Mesothelial cell of epicardium (in vitro differentiated cells): ENCODE measurements around the gene DSC2. TPM values are rescaled to one million over a fixed set of nuclear protein-coding genes. Genes with fewer than 3 reads are reported as not detected.

Experiments
- DNase-seq, 2 experiments: peaks; one replicate each; pipeline ENCODE4 v3.0.0; 2021; ENCODE audit warnings: low spot score in 2 of 2; ENCODE audit not compliant: unreplicated experiment in 2 of 2
- H3K27ac Mint-ChIP-seq: 2 replicates; pipeline ENCODE4 v1.8.0; 2021; ENCODE audit warnings: mixed read lengths
- H3K27me3 Mint-ChIP-seq: 2 replicates; pipeline ENCODE4 v1.8.0; 2021; ENCODE audit warnings: low read depth, mixed read lengths
- H3K36me3 Mint-ChIP-seq: 2 replicates; pipeline ENCODE4 v1.8.0; 2021; ENCODE audit warnings: mixed read lengths
- H3K4me1 Mint-ChIP-seq: 2 replicates; pipeline ENCODE4 v1.8.0; 2021; ENCODE audit warnings: mixed read lengths
- H3K4me3 Mint-ChIP-seq: 2 replicates; pipeline ENCODE4 v1.8.0; 2021; ENCODE audit warnings: mild to moderate bottlenecking, moderate library complexity, mixed read lengths
- H3K9me3 Mint-ChIP-seq: 2 replicates; pipeline ENCODE4 v1.8.0; 2021; ENCODE audit warnings: mixed read lengths
- CTCF ChIP-seq: fragments of 200-600 bp; sonication (generic); IDR thresholded peaks from one replicate; pipeline ENCODE4 v1.5.0; 2021; ENCODE audit warnings: antibody characterized with exemption; ENCODE audit not compliant: unreplicated experiment
- total RNA-seq: library from RNA; stranded (reverse); gene quantifications from 3 replicates; pipeline ENCODE4 v1.2.1, GENCODE V29; 2021

The DSC2 gene
- total RNA-seq, 1 donor from 2014 or later = 61.3 TPM

- DNase-seq = no peak
- Mint-ChIP-seq H3K9me3 (no peaks in the 10 kb centered on the region), H3K4me1 (peaks cover 45% of the 10 kb centered on the region), H3K27me3 (no peaks in the 10 kb centered on the region), H3K27ac (peak overlapping the region; percentile 97), H3K36me3 (no peaks in the 10 kb centered on the region), H3K4me3 (peak overlapping the region; percentile 88)
- no peak for TF ChIP-seq CTCF
These were observed 720 bp upstream of the DSC2 start for GRCh38 chr18:31102941-31103340.

DNA sequence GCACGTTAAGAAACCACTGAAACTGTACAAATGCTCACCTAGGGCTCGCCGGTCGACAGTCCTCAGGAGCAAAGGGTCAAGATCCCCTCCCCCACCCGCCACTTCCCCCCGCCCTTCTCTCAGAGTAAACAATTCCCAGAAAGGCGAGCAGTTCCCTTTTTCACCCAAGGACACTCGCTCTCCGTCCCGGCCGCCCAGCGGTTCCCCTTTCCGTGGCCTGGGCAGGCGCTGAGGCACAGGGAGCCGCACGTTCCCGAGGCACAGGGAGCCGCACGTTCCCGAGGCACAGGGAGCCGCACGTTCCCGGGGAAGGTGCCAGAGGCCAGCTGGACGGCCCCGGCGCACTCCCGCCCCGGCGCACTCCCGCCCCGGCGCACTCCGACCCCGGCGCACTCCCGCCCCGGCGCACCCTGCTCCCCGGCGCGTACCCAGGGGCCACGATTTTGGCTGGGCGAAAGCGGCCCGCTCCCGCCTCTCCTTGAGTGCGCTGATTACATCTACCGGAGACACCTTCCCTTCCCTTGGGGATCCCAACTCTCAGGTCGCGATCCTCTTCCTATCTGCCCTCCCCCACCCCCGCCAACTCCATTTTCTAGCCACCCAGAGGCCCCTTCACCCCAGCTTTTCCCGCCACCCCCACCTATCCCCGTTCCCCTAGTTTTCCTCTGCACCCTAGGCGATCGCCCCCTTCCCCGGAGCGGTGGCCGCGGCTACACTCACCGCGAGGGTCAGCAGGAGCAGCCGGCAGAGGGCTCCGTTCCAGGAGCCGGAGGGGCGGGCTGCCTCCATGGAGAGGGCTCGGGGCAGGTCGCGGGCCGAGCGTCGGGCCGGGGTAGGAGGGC is 817 bp downstream of the DSC2 start:
- H3K27me3 Mint-ChIP-seq = no peaks in the 10 kb centered on the region
- peaks cover 48% of the 10 kb centered on the region for H3K4me1 Mint-ChIP-seq
- no peak for TF ChIP-seq CTCF
- peak overlapping the region; percentile 86 for H3K27ac Mint-ChIP-seq
- H3K4me3 Mint-ChIP-seq = peak overlapping the region; percentile 88
- no peaks in the 10 kb centered on the region for H3K9me3 Mint-ChIP-seq
- peak; percentile 22 to 58 for DNase-seq
- H3K36me3 Mint-ChIP-seq = no peaks in the 10 kb centered on the region

- H3K9me3 Mint-ChIP-seq = no peaks in the 10 kb centered on the region
- H3K4me1 Mint-ChIP-seq = peaks cover 50% of the 10 kb centered on the region
- DNase-seq = peak in 1 of 2 experiments; percentile 43
- H3K4me3 Mint-ChIP-seq = peak overlapping the region; percentile 88
- peak overlapping the region; percentile 86 for H3K27ac Mint-ChIP-seq
- no peaks in the 10 kb centered on the region for H3K27me3 Mint-ChIP-seq
- TF ChIP-seq CTCF = no peak
- no peaks in the 10 kb centered on the region for H3K36me3 Mint-ChIP-seq
These were observed 1.6 kb downstream of the DSC2 start for GRCh38 chr18:31100436-31101182.

- TF ChIP-seq CTCF = no peak
- Mint-ChIP-seq H3K4me3 (peak overlapping the region; percentile 88), H3K4me1 (peaks cover 49% of the 10 kb centered on the region), H3K27me3 (no peaks in the 10 kb centered on the region), H3K9me3 (no peaks in the 10 kb centered on the region), H3K27ac (peak overlapping the region; percentile 86), H3K36me3 (no peaks in the 10 kb centered on the region)
- DNase-seq = no peak
These were observed 2.6 kb downstream of the DSC2 start for GRCh38 chr18:31099450-31100230.

DNA sequence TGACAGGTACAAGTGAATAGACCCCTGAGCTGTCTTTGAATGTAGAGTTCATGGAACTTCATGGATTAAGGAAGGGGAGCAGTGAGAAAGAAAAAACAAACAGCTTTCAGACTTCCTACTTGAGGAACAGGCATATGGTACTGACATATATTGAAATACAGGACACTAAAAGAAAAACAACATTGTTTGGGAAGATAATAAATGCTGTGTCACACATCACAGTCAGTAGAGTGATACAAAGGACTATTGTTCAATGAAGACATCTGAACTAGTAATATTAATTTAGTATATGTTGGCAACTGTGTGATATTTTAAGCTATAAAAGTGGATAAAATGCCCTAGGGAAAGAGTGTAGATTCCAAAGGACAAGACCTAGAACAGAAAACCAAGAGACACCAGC is 3.3 kb downstream of the DSC2 start:
- DNase-seq = no peak
- Mint-ChIP-seq H3K27ac (peak overlapping the region; percentile 65), H3K36me3 (no peaks in the 10 kb centered on the region), H3K27me3 (no peaks in the 10 kb centered on the region), H3K9me3 (no peaks in the 10 kb centered on the region), H3K4me1 (peaks cover 42% of the 10 kb centered on the region), H3K4me3 (peak overlapping the region; percentile 88)
- no peak for TF ChIP-seq CTCF
